Adrenal gland (tissue), 5 donors: ENCODE results near the gene TIFAB.

Experiments
- CTCF ChIP-seq, 6 experiments: fragments of 450-650 bp in 4 of 6; fragments of 200-600 bp in 2 of 6; sonication (generic) in 1 of 6; IDR thresholded peaks; 1 replicate in 5 of 6; 2 replicates in 1 of 6; pipeline versions ENCODE4 v1.5.1 to v1.8.0; 2016 to 2021; ENCODE audit warnings: antibody characterized with exemption in 6 of 6, mild to moderate bottlenecking in 2 of 6, moderate library complexity in 1 of 6
- POLR2A ChIP-seq, 2 donors: fragments of 450-650 bp; IDR thresholded peaks; one replicate each; pipeline ENCODE4 v1.6.1; 2017; ENCODE audit warnings: antibody characterized with exemption in 2 of 2, mild to moderate bottlenecking in 2 of 2, moderate library complexity in 1 of 2
- donor health status: DM: no; HTN: no; CAD: no.

- TF ChIP-seq CTCF (IDR thresholded peaks at IDR 0.05) (no peak), POLR2A (IDR thresholded peaks at IDR 0.05) (no peak)
Measured at GRCh38 chr5:135493406-135494180, 41.4 kb upstream of the TIFAB start.
